Thyroid gland (tissue), 4 donors: ENCODE results near the gene BCKDK.

ENCODE experiments used
- POLR2A ChIP-seq, 2 donors: fragments of 450-650 bp; IDR thresholded peaks; one replicate each; pipeline ENCODE4 v1.6.1; 2017; ENCODE audit warnings: antibody characterized with exemption in 2 of 2, mild to moderate bottlenecking in 2 of 2, moderate library complexity in 1 of 2
- TF ChIP-seq, protein P1 (sequence below), 6 experiments: fragments of 200-600 bp in 3 of 6; fragments of 450-650 bp in 3 of 6; sonication (generic) in 3 of 6; IDR thresholded peaks; one replicate each; pipeline ENCODE4 v1.5.1; 2016 to 2019; ENCODE audit warnings: antibody characterized with exemption in 6 of 6, mild to moderate bottlenecking in 2 of 6, inconsistent platforms in 1 of 6, moderate library complexity in 1 of 6

DNA sequence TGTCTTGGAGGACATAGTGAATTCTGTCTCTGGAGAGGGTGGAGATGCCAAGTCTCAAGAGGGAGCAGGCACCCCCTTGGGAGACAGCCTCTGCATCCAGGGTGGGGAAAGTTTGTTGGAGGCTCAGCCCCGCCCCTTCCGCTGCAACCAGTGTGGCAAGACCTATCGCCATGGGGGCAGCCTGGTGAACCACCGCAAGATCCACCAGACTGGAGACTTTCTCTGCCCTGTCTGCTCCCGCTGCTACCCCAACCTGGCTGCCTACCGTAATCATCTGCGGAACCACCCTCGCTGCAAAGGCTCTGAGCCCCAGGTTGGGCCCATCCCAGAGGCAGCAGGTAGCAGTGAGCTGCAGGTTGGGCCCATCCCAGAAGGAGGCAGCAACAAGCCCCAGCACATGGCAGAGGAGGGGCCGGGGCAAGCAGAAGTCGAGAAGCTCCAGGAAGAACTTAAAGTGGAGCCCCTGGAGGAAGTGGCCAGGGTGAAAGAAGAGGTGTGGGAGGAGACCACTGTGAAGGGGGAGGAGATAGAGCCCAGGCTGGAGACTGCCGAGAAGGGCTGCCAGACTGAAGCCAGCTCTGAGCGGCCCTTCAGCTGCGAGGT, 28.7 kb upstream of the BCKDK start:
- TF ChIP-seq, protein P1, sequence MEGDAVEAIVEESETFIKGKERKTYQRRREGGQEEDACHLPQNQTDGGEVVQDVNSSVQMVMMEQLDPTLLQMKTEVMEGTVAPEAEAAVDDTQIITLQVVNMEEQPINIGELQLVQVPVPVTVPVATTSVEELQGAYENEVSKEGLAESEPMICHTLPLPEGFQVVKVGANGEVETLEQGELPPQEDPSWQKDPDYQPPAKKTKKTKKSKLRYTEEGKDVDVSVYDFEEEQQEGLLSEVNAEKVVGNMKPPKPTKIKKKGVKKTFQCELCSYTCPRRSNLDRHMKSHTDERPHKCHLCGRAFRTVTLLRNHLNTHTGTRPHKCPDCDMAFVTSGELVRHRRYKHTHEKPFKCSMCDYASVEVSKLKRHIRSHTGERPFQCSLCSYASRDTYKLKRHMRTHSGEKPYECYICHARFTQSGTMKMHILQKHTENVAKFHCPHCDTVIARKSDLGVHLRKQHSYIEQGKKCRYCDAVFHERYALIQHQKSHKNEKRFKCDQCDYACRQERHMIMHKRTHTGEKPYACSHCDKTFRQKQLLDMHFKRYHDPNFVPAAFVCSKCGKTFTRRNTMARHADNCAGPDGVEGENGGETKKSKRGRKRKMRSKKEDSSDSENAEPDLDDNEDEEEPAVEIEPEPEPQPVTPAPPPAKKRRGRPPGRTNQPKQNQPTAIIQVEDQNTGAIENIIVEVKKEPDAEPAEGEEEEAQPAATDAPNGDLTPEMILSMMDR (IDR thresholded peaks at IDR 0.05): no peak
- TF ChIP-seq POLR2A (IDR thresholded peaks at IDR 0.05): no peak
